ENCODE measurements around the gene TMEM263. TPM values are rescaled to one million over a fixed set of nuclear protein-coding genes. Genes with fewer than 3 reads are reported as not detected.

TMEM263 gene
- total RNA-seq, 1 donor from 2014 or later: 44.0 TPM

DNA sequence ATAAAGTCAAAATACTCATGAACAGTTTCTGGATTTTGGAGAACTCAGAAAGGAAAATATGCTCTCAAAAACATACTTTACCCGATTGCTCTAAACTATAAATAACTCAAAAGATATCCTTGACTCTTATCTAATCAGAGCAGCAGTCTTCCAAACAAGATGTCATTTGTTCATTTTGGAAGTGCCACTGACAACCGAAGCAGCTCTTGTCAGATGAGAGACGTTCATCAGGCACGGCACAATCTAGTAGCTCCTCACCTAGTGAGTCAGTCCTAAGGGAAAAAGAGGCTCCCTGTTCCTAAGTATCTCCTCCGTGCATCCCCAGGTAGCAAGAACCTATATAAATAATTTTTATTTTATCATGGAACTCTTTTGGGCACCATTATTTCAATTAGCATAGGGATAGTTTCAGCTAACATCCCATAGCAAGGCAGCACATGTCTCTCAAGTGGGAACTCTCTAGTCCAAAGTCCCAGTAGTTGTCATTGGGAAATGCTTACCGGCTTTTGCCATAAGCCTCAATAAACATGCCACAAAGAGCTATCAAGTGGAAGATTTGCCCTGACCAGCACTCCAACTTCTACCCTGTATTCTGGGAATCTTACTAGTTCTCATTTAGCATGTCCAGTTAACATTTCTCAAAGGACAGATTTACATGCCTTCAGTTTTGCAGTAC, 14.1 kb upstream of the TMEM263 start:
- DNase-seq (ENCODE audit: low spot score): no peak
- ATAC-seq: no peak
- intact Hi-C loops (cut with DNase I): no loop called here

DNA sequence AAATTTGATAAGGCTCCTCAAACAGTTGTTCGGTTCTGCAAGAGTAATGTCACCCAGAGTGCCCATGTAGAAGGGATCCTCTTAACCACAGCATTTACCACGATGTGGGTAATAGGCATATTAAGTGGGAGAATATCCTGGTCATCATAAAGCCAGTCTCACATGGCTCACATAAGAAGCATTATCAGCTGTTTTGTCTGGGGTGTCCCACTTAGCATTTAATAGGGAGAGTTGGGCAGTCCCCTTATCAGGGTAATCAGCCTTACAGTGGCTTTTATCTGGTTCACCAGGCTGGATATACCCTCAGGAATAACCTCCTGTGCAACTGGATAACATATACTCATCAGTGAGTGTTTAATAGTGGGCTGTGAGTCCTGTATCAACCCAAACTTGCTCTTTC, 12.9 kb upstream of the TMEM263 start:
- ATAC-seq (no peak), DNase-seq (ENCODE audit: low spot score) (no peak)
- intact Hi-C loops (cut with DNase I): no loop called here

GRCh38 chr12:106945261-106945851, 10.4 kb upstream of the TMEM263 start:
- no peak for ATAC-seq

DNA sequence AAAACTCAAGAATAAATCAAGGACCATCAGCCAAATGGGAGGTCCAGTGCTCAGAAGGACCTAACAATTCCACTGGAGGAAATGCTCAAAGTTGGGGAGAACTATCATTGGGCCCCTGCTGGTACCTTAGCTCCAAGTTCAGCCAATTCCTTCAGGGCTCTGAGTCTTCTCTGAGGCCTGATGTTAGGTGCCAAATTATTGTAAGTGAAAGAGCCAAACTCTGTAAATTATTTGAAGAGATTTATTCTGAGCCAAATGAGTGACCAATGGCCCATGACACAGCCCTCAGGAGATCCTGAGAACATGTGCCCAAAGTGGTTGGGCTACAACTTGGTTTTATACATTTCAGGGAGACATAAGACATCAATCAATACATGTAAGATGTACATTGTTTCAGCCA, 8.2 kb upstream of the TMEM263 start:
- DNase-seq (ENCODE audit: low spot score) (no peak), ATAC-seq (no peak)
- intact Hi-C loops (cut with DNase I): no loop called here

More at GRCh38 chr12:106945261-106945851, 10.4 kb upstream of the TMEM263 start:
- no peak for DNase-seq (ENCODE audit: low spot score)
- intact Hi-C loops (cut with DNase I): no loop called here

DNA sequence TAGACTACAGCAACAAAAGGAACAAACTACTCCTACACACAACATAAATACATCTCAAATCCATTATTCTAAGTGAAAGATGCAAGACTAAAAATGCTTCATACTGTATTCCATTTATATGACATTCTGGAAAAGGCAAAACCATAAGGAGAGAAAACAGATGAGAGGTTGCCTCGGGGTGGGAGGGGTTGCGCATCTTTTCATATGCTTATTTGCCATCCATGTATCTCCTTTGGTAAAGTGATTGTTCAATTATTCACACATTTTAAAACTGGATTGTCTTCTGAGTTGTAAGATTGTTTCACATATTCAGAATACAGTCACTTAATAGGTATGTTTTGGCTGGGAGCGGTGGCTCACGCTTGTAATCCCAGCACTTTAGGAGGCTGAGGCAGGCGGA, 5.1 kb upstream of the TMEM263 start:
- ATAC-seq (no peak), DNase-seq (ENCODE audit: low spot score) (no peak)
- intact Hi-C loops (cut with DNase I): no loop called here

DNA sequence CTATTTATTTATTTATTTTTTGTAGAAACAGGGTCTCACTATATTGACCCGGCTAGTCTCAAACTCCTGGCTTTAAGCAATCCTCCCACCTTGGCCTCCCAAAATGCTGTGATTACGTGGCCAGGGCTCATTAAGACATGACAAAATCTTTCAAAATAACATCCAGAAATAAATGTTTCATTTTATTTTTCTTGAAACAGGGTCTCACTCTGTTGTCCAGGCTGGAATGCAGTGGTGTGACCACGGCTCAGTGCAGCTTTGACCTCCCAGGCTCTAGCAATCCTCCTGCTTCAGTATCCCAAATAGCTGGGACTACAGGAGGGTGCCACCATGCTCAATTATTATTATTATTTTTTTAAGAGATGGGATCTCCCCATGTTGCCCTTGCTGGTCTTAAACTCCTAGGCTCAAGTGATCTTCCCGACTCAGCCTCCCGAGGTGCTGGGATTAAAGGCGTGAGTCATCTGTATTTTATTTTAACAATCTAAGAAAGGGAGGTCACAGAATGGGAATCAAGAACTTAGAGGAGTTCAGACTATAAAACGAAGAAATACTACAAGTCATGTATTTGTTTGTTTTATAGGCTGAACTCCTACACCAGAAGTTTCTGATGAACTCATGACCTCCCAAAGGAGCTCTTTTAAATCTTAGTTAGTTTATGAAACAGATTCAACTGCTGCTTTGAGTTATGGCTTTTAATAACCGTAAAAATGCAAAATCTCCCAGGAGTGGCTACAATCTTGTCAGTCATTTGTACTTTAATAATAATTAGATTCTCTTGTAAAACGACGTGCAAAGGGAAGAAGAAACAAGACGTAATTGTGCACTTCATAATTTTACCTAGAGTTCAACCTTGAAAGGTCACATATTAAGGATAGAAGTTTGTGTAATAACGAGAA, 2.1 kb upstream of the TMEM263 start:
- intact Hi-C loops (cut with DNase I): no loop called here
- no peak for ATAC-seq
- no peak for DNase-seq (ENCODE audit: low spot score)

GRCh38 chr12:106954462-106955376, 988 bp upstream of the TMEM263 start:
- peak; percentile 46 for ATAC-seq
- intact Hi-C loops (cut with DNase I): no loop called here
- DNase-seq (ENCODE audit: low spot score): peak; percentile 72

GRCh38 chr12:106956048-106956578, 406 bp downstream of the TMEM263 start:
- peak; percentile 84 for DNase-seq (ENCODE audit: low spot score)
- ATAC-seq: peak; percentile 63
- intact Hi-C loops (cut with DNase I): no loop called here

- DNase-seq (ENCODE audit: low spot score) (no peak), ATAC-seq (no peak)
- intact Hi-C loops (cut with DNase I): no loop called here
Measured at GRCh38 chr12:106957583-106957982, 1.9 kb downstream of the TMEM263 start.

- ATAC-seq (no peak), DNase-seq (ENCODE audit: low spot score) (no peak)
- intact Hi-C loops (cut with DNase I): no loop called here
Measured at GRCh38 chr12:106960443-106960842, 4.7 kb downstream of the TMEM263 start.

DNA sequence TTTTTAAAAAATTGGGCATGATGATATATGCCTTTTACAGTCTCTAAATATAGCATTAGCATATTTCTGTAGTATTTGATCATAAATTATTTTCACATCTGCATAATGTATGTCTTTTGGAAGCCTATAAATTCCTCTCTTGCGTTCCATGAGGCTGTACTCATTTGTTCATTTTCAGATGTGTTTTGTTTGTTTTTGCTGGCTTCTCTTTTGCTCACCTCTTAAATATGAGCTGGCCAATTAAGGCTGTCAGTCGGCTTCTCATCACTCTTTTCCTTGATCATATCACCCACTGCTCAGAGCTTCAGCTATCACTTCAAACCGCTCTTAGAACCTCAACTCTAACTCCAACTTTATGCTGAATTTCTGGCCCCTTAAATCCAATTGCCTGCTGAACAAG, 6.6 kb downstream of the TMEM263 start:
- intact Hi-C loops (cut with DNase I): no loop called here
- ATAC-seq: no peak

GRCh38 chr12:106964526-106964925, 8.8 kb downstream of the TMEM263 start:
- intact Hi-C loops (cut with DNase I): no loop called here
- DNase-seq (ENCODE audit: low spot score) (no peak), ATAC-seq (no peak)

More for the DNA sequence above, 6.6 kb downstream of the TMEM263 start:
- DNase-seq (ENCODE audit: low spot score): no peak

DNA sequence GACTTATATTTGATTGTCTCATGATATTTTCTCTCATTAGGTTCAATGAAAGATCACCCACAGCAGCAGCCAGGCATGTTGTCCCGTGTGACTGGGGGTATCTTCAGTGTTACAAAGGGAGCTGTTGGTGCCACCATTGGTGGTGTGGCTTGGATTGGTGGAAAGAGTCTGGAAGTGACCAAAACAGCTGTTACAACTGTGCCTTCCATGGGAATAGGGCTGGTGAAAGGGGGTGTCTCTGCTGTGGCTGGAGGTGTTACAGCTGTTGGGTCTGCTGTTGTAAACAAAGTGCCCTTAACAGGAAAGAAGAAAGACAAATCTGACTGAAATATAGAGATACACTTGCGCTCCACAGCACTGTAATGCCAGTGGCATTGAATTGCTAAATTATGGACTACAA, 15.4 kb downstream of the TMEM263 start:
- DNase-seq (ENCODE audit: low spot score): no peak
- no peak for ATAC-seq
- intact Hi-C loops (cut with DNase I): no loop called here

GRCh38 chr12:106973545-106973944, 17.8 kb downstream of the TMEM263 start:
- ATAC-seq (no peak), DNase-seq (ENCODE audit: low spot score) (no peak)
- intact Hi-C loops (cut with DNase I): no loop called here

- DNase-seq (ENCODE audit: low spot score) (no peak), ATAC-seq (no peak)
- intact Hi-C loops (cut with DNase I): no loop called here
Measured at GRCh38 chr12:106974511-106974910, 18.8 kb downstream of the TMEM263 start.

GRCh38 chr12:106975098-106975497, 19.4 kb downstream of the TMEM263 start:
- intact Hi-C loops (cut with DNase I): no loop called here
- ATAC-seq: no peak

DNA sequence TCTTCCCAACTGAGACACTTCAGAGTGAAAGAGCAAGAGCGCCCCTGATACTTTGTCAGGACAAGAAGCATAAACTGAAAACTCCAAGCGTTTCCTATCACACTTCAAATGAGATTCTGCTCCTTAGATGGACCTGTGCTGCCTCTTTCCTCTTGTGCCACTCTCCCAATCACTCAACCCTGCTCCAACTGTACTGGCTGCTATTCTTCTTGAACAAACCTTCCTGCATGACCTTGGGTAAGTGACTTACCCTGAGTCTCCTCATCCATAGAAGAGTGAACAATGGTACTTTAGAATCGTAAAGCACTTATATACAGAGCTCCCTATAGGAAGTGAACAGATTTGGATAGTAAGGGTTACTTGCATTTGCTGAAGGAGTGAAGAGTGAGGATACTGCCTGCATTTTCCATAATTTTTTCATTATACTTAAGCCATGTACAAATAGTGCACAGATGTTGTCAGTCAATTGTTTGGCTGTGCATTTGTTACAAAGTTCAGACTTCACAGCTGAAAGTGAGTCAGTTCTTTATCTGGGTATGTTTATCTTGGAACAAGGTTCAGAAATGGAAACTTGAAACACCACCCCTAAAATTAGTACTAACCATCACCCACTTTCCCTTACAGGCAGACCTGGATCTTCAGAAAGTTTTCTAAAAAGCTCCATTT, 20.4 kb downstream of the TMEM263 start:
- no peak for DNase-seq (ENCODE audit: low spot score)
- intact Hi-C loops (cut with DNase I): no loop called here
- ATAC-seq: peak; percentile 40

More at GRCh38 chr12:106975098-106975497, 19.4 kb downstream of the TMEM263 start:
- no peak for DNase-seq (ENCODE audit: low spot score)

GRCh38 chr12:106976668-106977067, 21.0 kb downstream of the TMEM263 start:
- no peak for ATAC-seq
- DNase-seq (ENCODE audit: low spot score): no peak
- intact Hi-C loops (cut with DNase I): no loop called here

All from sciatic nerve (tissue), 2 donors.